ENCODE results near the gene WDR45. TPM values are rescaled to one million over a fixed set of nuclear protein-coding genes. Genes with fewer than 3 reads are reported as not detected.
A peak's percentile ranks its signal among the peaks of the same experiment; 100 is the strongest.

The WDR45 gene
- total and polyA plus RNA-seq, 2 of the 4 experiments (the other 2 are of a cell fraction) = 40.7 to 67.4 TPM

GRCh38 chrX:49043987-49044281, 35.8 kb downstream of the WDR45 start:
- H3K4ac ChIP-seq (ENCODE audit: low read depth, low read length) = 0 out of 2 replicates have a peak overlapping the region, but pooled peaks have one; percentile 22
- TF ChIP-seq MAZ (IDR thresholded peaks at IDR 0.05; ENCODE audit: borderline replicate concordance, low read depth, low read length) = no peak
- TF ChIP-seq RAD21 (IDR thresholded peaks at IDR 0.05; ENCODE audit: low read length) = no peak
- no peak for TF ChIP-seq CHD1 (IDR thresholded peaks at IDR 0.05; ENCODE audit: low read depth, low read length)
- TF ChIP-seq CTCF (conservative IDR thresholded peaks at IDR 0.05; ENCODE audit: low read depth, low read length) = no peak
- TF ChIP-seq SMC3 (IDR thresholded peaks at IDR 0.05; ENCODE audit: low read depth, low read length) = no peak
- no peak for TF ChIP-seq MXI1 (IDR thresholded peaks at IDR 0.05; ENCODE audit: borderline replicate concordance, low read depth, low read length)
- TF ChIP-seq POLR2A (IDR thresholded peaks at IDR 0.05; ENCODE audit: low read depth, low read length) = no peak
- no peak for TF ChIP-seq FOS (IDR thresholded peaks at IDR 0.05; ENCODE audit: low read depth, low read length)
- TF ChIP-seq BHLHE40 (IDR thresholded peaks at IDR 0.05; ENCODE audit: low read depth, low read length) = no peak
- no peak for TF ChIP-seq NFE2L2 (IDR thresholded peaks at IDR 0.05; ENCODE audit: low read depth, low read length)
- TF ChIP-seq RCOR1 (IDR thresholded peaks at IDR 0.05; ENCODE audit: insufficient replicate concordance, low read length) = no peak
- TF ChIP-seq RFX5 (IDR thresholded peaks at IDR 0.05; ENCODE audit: low read depth, low read length) = no peak
- no peak for TF ChIP-seq CEBPB (IDR thresholded peaks at IDR 0.05; ENCODE audit: low read depth, low read length)
- no peak for TF ChIP-seq ELK1 (IDR thresholded peaks at IDR 0.05; ENCODE audit: borderline replicate concordance, low read depth, low read length)
- TF ChIP-seq USF2 (IDR thresholded peaks at IDR 0.05; ENCODE audit: low read depth, low read length) = no peak
- TF ChIP-seq MAFK (IDR thresholded peaks at IDR 0.05; ENCODE audit: low read depth, low read length) = no peak
- H4K91ac ChIP-seq (ENCODE audit: insufficient read depth, low read depth, low read length) = peak overlapping the region; percentile 31; the same call in 1 of the 2 replicates
- no peaks in the 10 kb centered on the region for H3K9me1 ChIP-seq (ENCODE audit: insufficient read depth, low read length)
- no peaks in the 10 kb centered on the region for H3K9me3 ChIP-seq (ENCODE audit: control insufficient read depth, insufficient read depth, low read length)
- CTCF ChIA-PET = interaction anchor here (0.6 to 0.7 kb wide), 3 partner anchors 60 to 127 kb away, joined by 3 to 5 read pairs (median 3); no protein-coding TSS in a partner anchor
- intact Hi-C loops (cut with micrococcal nuclease) = loop anchor here (1.0 to 5.0 kb wide), 6 partner anchors 30 to 127 kb away; partner anchors contain the start of genes GRIPAP1, PIM2 and PRAF2
- H3K36me3 ChIP-seq (ENCODE audit: control insufficient read depth, insufficient read depth, low read length) = peaks cover 10% of the 10 kb centered on the region
- H3K4me2 ChIP-seq (ENCODE audit: low read depth, low read length) = no peak overlapping the region
- no peak overlapping the region for H3K23ac ChIP-seq (ENCODE audit: low read depth, low read length)
- H3K18ac ChIP-seq (ENCODE audit: low read depth, low read length) = no peak overlapping the region
- peaks cover 0 to 11% of the 10 kb centered on the region in 2 experiments; a peak in 2 of 4 replicates for H3K79me1 ChIP-seq (ENCODE audit: low read depth in 1 of 2, low read length in 2 of 2)
- H3K14ac ChIP-seq (replicated peaks; ENCODE audit: low read depth, low read length) = no peak overlapping the region
- H3K27ac ChIP-seq (ENCODE audit: insufficient read depth, low read length) = no peak overlapping the region
- peak overlapping the region; percentile 9; the same call in 1 of the 2 replicates for H3K9ac ChIP-seq (ENCODE audit: low read depth, low read length)
- no peak overlapping the region for H4K5ac ChIP-seq (ENCODE audit: low read depth, low read length)
- DNase-seq (no peak), ATAC-seq (ENCODE audit: low read depth) (no peak)
- BruUV-seq (replicated peaks) = no TSS peak
- peak overlapping the region; percentile 3; the same call in 1 of the 2 replicates for H2BK20ac ChIP-seq (ENCODE audit: low read depth, low read length)
- dilution Hi-C loops (cut with HindIII; ENCODE audit: low sequenced_read_pairs, unreplicated experiment) = no loop called here
- peak overlapping the region in 1 of 2 experiments; percentile 37; a peak in 1 of 4 replicates for H4K8ac ChIP-seq (ENCODE audit: low read depth in 2 of 2, low read length in 2 of 2)
- H3K27me3 ChIP-seq (ENCODE audit: control insufficient read depth, insufficient read depth, low read length) = no peaks in the 10 kb centered on the region
- H2AK5ac ChIP-seq (ENCODE audit: low read depth, low read length) = no peak overlapping the region
- H4K20me1 ChIP-seq (ENCODE audit: insufficient read depth, low read length) = no peaks in the 10 kb centered on the region
- no peak overlapping the region for H2BK5ac ChIP-seq (ENCODE audit: low read depth, low read length, poor library complexity, severe bottlenecking)
- H3K4me1 ChIP-seq (ENCODE audit: control insufficient read depth, insufficient read depth, low read length) = peaks cover 10% of the 10 kb centered on the region
- POLR2A ChIA-PET (ENCODE audit: unreplicated experiment) = no interaction called here
- peak overlapping the region; percentile 82 for H2AFZ ChIP-seq (replicated peaks; ENCODE audit: low read length, poor library complexity)
- H2BK120ac ChIP-seq (ENCODE audit: low read depth, low read length) = no peak overlapping the region
- no peak overlapping the region for H3K56ac ChIP-seq (ENCODE audit: extremely low read depth, insufficient read depth, low read length)
- 29% methylated on average over 7 of the region's 13 CpGs; no CpG with 5 or more reads in 1 of the 2 experiments for WGBS, 2 experiments (ENCODE audit: extremely low coverage in 2 of 2, insufficient read length in 1 of 2)
- no peak overlapping the region for H2AK9ac ChIP-seq (replicated peaks; ENCODE audit: low read depth, low read length, poor library complexity)
- H2BK15ac ChIP-seq (ENCODE audit: low read depth, low read length) = peak overlapping the region; percentile 33; the same call in 1 of the 3 replicates
- in situ Hi-C loops (cut with MboI; ENCODE audit: low sequenced_read_pairs) = no loop called here
- H3K4me3 ChIP-seq (ENCODE audit: insufficient read depth, low read depth, low read length) = no peak overlapping the region

Measured in IMR-90 (cell line).